Omental fat pad (tissue), 4 donors: Measurements from ENCODE around the gene TRIM50. TPM values are rescaled to one million over a fixed set of nuclear protein-coding genes. Genes with fewer than 3 reads are reported as not detected.
"Not testable (repeated sequence)": the region's sequence is repeated elsewhere in the genome, so short reads cannot be mapped to it uniquely, and the experiment has no call there.

Experiments used
- ATAC-seq: fragments of 150-250 bp; one replicate; pipeline ENCODE4 v1.9.1; 2016; ENCODE audit warnings: mild to moderate bottlenecking, moderate library complexity; ENCODE audit not compliant: low FRiP score
- DNase-seq: peaks from one replicate; pipeline ENCODE4 v3.0.0-alpha.2; 2019; ENCODE audit warnings: low spot score
- CTCF ChIP-seq, 3 donors: fragments of 450-650 bp; IDR thresholded peaks; one replicate each; pipeline ENCODE4 v1.5.1; 2016 to 2017; ENCODE audit warnings: antibody characterized with exemption in 3 of 3, mild to moderate bottlenecking in 3 of 3, moderate library complexity in 2 of 3
- total RNA-seq, 4 donors: library from RNA; depleted of rRNA; stranded (reverse); fragments of >200 nt; gene quantifications; one replicate each; pipeline ENCODE4 v1.1.0, GENCODE V29; 2016

The TRIM50 gene
- total RNA-seq, 4 donors from 2014 or later = 0.28 to 0.47 TPM; not detected in 2

GRCh38 chr7:73316521-73316920, 11.4 kb downstream of the TRIM50 start:
- no peak for ATAC-seq
- TF ChIP-seq CTCF (IDR thresholded peaks at IDR 0.05) = no peak
- no peak for DNase-seq

GRCh38 chr7:73314271-73314670, 13.6 kb downstream of the TRIM50 start:
- ATAC-seq = no peak
- TF ChIP-seq CTCF (IDR thresholded peaks at IDR 0.05) = no peak

GRCh38 chr7:73313521-73313906, 14.4 kb downstream of the TRIM50 start:
- TF ChIP-seq CTCF (IDR thresholded peaks at IDR 0.05) = no peak
- no peak for DNase-seq
- ATAC-seq = no peak

More at GRCh38 chr7:73314271-73314670, 13.6 kb downstream of the TRIM50 start:
- no peak for DNase-seq

GRCh38 chr7:73312831-73313520, 14.9 kb downstream of the TRIM50 start:
- no peak for DNase-seq

GRCh38 chr7:73311421-73311820, 16.5 kb downstream of the TRIM50 start:
- ATAC-seq, DNase-seq: not testable (repeated sequence)

More at GRCh38 chr7:73312831-73313520, 14.9 kb downstream of the TRIM50 start:
- no peak for TF ChIP-seq CTCF (IDR thresholded peaks at IDR 0.05)
- no peak for ATAC-seq

- DNase-seq (peak; percentile 55), ATAC-seq (peak; percentile 78)
- no peak for TF ChIP-seq CTCF (IDR thresholded peaks at IDR 0.05)
Measured at GRCh38 chr7:73308665-73309214, 19.1 kb downstream of the TRIM50 start, which contains the start of gene NSUN5. TSS of gene NSUN5 (minus strand) at chr7:73308826. CDS start at chr7:73308790, 36 bp downstream.

GRCh38 chr7:73308074-73308664, 19.7 kb downstream of the TRIM50 start:
- DNase-seq = no peak
- peak; percentile 60 for ATAC-seq
- no peak for TF ChIP-seq CTCF (IDR thresholded peaks at IDR 0.05)
